HG03439 (cell line): ENCODE data around the gene WDR20.

Source experiments
- ATAC-seq: cut with Tn5 transposase; IDR thresholded peaks from one replicate; pipeline ENCODE4 v1.9.1; 2021; ENCODE audit warnings: mild to moderate bottlenecking, moderate library complexity; ENCODE audit not compliant: unreplicated experiment

The WDR20 gene

DNA sequence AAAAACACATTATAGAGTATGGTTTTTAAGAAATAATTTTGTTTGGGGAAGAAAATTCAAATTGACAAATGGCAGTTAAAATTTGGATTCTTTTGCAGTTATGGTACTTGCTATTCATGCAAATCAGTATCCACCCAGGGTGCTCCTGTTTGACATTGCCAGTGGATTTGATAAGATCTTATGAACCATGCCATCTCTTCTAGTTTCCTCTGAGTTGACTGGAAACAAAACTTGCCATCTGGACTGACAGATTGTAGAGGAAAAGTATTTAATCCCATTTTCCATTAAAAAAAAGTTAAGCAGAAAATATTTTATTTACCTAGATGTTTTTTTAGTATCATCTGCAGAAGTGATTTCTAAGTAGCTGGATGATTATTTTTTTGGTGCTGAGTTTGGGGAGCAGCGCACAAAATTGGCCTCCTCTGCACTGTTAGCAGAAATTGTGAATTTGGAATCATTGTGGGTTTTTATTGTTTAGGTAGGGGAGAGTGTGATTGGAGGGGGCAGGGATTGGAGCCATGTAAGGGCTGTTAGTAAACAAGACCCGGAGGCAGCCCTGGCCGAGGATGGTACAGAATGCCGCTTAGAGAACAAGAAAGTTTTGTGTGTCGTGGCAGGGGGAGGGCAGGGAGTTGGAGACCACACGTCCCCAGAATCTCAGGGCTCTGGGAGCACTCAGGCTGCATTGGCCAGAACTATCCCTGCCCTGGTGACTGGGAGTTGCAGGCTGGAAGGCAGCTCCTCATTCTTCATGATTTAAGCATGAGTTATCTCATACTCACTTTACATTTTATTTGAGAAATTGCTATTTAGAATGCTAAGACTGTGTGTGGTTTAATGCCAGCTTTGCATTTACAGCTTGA, 56.6 kb downstream of the WDR20 start:
- ATAC-seq, result no peak

DNA sequence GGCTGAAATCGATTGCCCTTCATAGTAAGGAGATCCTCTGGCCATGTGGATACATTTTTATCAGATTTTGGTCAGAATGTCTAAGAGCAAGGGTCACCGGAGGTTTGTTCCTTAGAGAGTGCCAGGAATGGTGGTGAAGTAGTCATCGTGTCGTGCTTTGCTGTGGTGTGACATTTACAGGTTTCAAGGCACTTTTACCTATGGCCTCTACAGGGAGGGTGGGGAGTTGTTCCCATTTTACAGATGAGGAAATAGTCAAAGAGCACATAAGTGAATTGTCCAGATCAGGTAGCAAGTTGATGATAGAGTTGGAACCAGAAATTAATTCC, 57.2 kb downstream of the WDR20 start:
- no peak for ATAC-seq

DNA sequence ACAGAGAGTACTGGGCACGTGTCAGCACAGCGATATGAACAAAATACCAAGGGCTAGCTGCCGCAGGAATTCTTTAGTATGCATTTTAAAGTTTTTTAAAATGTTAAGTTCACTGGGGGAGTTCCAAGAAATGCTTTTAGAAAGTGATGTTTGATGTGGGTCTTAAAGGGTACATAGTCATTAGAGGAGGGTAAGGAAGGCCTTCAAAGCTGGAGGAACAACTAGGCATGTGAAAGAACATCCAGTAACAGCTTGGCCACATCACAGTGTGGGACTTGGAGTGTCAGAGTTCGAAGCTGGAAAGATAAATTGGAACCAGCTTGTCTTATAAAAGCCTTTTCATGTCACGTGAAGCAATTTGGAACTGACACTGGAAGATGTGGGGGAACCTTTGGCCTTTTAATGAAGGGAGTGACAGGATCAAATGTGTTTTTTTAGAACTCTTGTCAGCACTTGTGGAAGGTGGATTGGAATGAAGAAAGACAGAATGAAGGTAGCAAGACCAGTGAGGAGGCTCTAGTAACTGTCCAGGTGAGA, 57.7 kb downstream of the WDR20 start:
- no peak for ATAC-seq

DNA sequence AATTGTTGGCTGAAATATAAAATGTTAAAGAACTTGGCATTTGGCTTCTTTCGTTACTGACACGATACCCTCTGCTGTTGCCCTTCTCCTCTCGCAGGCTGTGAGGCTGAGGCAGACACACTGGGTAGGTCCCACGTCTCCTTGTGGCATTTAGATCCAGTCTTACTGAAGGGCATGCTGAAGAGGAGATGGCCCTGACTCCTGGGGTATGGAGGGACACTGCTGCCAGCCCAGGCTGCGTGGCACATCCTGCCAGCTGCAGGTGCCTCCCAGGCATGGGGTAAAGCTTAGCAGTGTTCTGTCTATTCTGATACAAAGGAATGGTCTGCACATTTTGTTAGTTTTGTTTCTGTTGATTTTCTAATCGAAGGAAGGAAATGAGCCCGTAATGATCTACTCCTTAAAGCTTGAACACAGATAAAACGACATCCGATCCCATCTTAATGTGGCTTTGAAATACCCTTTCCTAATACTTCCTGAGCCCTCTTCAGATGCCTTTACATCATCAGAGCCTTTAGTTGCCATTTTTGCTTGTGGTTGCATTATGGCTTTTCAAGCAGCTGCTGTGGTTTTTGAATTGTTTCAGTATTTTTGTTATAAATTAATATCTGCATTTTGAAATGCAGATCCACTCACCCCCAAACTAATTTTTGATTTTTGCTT, 61.1 kb downstream of the WDR20 start:
- ATAC-seq, result no peak

DNA sequence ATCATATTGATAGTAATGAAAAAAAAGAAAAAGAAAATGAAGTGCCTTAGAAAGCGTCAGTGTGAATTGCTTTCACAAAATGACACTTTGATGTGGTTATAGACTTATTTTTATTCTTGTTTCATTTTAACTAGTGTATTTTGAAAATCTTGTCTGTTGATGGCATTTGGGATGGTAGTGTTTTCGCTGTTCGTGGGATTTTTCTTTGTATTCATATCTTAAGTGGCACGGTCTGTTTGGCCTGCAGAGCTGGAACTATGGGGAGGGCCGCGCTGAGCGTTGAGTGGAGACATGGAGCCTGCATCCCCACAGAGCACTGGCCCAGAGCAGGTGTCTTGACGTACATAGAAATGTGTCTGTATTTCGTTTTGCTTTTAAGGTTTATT, 61.6 kb downstream of the WDR20 start:
- ATAC-seq, result no peak

DNA sequence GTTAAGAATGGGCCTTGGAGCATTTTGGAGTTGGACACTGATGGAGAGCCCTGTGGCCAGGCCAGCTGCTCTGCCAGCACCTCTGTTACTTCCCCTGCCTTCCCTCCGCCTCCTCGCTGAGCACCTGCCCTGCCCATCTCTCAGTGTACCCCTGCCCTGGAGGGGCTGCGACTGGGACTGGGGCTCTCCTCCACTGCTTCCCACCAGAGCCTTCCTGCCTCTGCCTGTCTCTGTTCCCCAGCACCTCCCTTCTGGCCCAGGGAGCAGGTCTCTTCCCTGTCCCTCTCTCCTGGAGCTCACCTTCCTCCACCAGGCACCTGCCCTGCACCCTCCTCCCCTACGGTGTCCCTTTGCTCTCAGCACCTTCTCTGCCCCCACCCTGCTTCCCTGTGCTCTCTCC, 62.1 kb downstream of the WDR20 start:
- ATAC-seq, result no peak

DNA sequence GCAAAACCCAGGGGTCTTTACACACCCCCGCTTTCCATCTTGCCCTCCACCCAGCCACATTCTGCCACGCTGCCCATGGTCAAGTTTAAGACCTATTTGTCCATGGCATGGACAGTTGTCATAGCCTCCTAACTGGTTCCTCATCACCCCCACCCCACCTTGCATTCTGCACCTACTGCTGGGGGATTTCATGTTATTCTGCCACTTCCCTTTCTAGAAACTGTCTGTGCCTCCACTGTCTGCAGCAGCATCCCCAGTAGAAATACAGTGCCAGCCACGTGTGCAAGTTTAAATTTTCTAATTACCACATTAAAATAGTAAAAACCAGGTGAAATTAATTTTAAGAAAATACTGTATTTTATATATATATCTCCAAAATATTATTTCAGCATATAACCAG, 63.2 kb downstream of the WDR20 start:
- no peak for ATAC-seq

DNA sequence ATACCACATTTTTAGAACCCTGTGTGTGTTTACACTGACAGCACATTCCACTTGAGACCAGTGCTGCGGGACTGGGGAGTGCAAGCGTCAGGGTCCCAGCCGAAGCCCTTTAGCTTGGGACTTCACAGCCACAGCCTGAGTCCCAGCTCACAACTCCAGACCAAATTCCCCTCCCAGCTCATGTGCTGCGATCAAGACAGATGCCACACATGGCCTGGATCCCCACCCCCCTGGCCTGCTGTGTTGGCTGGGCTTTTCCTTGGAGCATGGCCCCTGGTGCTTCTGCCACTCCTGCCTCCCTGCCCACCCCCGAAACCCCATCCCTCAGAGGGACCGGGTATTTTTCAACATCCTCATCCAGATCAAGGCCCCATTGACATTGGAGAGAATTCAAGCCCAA, 63.7 kb downstream of the WDR20 start:
- ATAC-seq, result no peak

DNA sequence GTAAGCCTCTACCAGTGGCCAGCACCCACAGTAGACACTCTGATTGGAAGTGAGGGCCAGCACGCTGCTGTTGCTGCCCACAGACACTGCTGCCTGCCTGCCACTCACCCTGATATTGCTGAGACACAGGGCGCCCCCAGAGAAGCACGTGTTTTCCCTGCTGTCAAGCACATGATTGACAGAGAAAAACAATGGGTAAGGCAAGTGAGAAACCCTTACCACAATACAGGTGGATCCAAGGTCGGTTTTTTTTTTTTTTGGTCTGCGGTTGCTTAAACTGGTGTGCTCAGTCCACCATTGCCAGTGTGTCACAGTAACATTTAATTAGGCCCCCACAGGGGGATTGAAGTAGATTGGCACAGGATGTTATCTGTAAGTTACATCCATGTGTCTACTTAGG, 65.9 kb downstream of the WDR20 start:
- ATAC-seq, result no peak

DNA sequence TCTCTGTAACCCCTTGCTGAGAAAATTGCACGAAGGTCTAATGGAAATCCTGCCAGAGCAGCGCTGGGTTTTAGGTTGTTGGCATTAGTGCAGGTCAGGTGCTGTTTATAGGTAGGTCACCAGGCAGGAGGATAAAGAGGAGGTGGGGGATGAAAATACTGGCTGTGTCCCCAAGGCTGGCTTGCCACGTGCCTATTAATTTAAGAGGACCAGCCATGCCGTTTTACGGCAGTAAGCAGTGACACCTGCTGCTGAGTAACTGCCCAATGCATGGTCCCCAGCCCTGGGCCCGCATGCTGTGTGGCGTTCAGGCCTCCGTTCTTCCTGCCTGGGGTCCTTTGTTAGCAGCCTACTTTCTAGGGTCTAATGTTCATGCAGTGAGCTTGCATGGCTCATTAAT, 67.2 kb downstream of the WDR20 start:
- no peak for ATAC-seq

DNA sequence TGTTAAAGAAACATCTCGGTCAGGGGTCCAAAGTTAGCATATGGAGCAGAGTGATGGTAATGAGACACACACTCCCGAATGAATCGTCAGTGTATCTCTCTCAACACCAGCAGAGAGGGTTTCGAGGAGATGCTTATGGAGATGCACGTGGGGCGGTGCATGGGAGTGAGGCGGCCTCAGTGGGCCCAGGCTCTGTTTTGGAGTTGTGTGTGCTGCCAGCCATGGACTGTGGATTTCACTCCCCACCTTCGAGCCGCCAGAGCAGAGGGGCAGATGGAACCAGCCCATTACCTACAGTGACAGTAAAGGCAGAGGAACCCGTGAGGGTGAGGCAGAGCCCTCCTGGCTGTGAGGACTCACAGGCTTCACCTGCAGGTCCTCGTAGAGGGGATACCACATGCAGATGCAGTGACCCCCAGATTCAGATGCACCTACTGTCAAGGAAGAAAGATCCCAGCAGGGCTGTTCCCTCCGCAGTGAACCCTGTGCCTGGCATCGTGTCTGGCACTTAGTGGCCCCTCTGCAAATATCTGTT, 68.2 kb downstream of the WDR20 start:
- ATAC-seq, result no peak

DNA sequence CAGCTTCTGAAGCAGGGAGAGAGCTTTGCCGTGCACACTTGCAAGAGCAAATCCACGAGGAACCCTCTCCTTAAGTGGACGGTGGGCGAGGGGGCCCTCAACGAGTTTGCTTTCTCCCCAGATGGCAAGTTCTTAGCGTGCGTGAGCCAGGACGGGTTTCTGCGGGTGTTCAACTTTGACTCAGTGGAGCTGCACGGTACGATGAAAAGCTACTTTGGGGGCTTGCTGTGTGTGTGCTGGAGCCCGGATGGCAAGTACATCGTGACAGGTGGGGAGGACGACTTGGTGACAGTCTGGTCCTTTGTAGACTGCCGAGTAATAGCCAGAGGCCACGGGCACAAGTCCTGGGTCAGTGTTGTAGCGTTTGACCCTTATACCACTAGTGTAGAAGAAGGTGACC, 69.0 kb downstream of the WDR20 start:
- ATAC-seq, result no peak

DNA sequence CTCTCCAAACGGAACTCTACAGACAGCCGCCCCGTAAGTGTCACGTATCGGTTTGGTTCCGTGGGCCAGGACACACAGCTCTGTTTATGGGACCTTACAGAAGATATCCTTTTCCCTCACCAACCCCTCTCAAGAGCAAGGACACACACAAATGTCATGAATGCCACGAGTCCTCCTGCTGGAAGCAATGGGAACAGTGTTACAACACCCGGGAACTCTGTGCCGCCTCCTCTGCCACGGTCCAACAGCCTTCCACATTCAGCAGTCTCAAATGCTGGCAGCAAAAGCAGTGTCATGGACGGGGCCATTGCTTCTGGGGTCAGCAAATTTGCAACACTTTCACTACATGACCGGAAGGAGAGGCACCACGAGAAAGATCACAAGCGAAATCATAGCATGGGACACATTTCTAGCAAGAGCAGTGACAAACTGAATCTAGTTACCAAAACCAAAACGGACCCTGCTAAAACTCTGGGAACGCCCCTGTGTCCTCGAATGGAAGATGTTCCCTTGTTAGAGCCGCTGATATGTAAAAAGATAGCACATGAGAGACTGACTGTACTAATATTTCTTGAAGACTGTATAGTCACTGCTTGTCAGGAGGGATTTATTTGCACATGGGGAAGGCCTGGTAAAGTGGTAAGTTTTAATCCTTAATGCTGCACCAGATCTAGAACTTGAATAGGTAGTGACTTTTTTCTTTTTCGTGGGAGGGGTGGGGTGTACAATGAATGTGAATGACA, 69.7 kb downstream of the WDR20 start:
- ATAC-seq, result no peak

DNA sequence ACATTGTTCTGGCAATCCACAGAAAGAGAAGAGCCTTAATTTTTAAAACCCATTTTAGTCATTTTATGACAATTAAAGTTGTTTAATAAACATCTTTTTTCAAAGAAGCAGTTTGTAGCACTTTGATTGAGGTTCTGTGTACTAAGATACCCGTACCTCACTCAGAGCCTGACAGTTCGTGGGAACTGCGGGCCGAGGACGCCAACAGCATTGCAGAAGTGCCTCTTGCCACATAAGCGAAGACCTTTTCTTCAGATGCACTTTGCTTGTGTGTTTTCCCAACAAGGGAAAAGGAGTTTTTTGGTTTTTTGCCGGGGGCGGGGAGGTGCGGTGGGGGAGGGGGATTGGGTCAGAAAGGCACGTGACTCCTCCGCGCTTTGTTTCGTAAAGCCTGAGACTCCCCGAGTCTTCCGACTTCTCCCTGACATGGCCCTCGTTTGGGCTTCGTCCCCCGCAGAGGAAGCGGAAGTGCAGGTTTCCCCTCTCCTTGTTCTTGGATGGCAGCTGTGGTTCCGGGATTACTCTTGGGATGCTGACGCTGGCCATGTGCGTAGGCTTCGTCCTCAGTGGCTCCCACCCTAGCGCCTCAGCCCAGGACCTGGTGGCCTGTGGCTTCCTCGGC, 70.8 kb downstream of the WDR20 start:
- no peak for ATAC-seq

DNA sequence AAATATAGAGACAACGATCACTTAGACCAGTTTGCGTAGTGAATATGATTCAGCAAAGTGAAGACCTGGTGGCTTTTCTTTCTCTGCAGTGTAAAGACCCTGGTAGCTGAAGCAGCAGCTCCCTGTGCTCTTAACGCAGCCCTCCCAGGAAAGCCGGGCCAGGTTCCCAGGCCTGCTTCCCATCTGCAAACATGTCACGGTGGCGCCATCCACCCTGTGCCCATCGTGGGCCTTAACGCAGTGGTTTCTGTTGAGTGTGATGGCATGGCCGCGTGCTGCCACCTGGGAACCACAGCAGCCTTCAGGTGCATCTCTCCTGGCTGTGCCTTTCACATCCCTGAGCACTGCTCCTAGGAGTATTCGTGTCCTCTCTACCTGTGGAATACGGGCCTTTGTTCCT, 71.5 kb downstream of the WDR20 start:
- ATAC-seq, result no peak

DNA sequence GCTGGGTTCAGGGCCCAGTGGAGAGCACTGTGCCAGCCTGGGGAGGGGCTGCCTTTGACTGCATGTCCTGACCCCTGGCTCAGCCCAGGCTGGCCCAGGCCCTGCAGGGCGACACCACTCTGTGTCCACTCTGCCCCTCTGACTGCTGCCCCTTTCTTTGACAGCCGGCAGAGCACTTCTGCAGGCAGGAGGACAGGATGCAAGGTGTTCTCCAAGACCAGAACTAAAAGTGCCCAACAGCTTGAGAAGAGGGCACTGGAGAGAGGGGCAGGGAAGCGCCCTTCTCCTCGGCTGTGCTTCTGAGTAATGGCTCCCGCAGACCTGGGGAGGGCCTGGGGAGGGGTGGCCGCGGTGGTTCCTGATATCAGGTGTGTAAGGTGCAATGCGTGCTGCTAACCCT, 72.7 kb downstream of the WDR20 start:
- ATAC-seq, result no peak

DNA sequence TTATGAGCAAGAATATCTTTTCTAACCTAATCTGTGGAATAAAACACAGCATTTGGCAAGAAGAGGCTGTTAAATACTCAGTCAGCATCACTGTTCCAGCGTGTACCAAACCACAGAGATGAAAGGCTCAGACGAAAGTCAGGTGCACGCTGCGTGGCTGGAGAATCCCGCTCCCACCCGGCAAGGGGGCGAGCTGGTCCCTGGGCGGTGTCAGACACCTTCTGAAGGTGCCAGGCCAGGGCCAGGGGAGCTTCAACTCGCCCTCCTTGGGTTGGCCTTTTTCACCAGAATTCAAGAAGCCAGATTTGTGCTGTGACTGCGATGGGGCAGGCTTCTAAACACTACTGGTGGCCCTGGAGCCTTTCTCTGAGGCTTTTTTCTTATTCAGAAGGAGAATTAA, 73.1 kb downstream of the WDR20 start:
- no peak for ATAC-seq

DNA sequence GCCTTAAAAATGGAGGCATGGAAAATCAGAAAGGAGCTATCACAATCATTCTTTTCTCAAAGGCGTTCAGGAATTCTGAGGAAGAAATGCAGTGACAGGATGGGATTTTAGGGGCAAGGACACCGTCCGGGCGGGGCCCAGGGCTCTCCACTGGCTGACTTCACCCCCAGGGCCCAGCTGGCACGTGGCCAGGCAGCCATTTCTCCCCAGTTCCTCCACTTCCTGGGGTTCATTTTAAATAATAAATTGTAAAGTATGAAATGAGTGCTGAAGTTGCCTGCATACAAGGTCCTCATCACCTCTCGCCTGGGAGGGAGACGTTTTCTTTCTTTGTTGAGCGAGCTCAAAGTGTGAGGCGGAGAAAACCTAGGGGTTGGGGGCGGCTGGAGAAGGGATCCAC, 73.8 kb downstream of the WDR20 start:
- no peak for ATAC-seq

DNA sequence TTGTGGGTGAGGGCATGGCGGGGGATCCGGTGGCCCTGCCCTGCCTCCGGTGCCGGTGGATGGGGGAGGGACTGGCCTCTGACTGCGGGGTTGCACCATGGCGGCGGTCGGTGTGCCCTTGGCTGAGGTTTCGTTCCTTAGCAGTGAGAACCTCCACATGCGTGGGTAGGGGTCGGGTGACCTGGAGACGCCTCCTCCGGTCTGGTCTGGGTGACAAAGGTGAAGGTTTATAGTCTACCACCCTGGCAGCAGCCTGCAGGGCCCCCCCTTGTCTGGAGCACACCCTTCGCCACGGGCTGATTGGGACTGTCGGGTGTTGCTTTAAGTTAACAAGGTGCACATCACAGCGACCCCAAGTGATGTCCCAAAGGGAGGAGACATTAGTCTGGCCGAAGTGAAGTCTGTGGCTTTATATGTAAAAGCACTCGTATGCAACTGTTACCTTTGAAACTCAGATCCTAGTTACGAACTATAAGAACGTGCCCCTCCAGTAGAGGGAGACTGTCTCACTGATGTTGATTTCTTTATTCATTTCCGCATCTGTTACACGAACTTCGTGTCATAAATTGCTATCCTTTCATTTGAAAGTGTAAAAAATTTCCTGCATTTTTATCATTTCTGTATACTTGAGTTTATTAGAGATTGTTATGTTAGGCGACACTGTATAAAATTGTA, 74.4 kb downstream of the WDR20 start:
- ATAC-seq, result no peak

DNA sequence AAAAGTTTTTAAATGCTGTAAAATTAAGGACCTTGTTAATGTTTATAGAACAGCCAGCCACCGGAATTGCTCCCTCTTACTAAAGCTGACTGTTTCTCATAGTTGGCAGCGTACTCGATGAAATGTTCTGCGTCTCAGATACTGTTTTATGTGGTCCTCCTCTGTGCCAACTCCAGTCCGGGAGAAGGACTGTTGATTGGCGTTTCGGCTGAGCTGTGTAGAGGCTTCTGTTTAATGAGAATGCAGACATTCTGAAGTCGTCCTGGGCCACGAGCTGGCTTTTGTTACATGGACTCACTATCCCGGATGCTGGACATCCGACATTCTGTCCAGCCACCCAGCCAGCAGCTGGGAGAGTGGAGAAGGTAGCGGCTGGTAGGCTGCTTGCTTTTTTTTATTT, 75.4 kb downstream of the WDR20 start:
- ATAC-seq, result no peak
